NCI-H146 treated with DMSO at 0.1 percent for 48 hours (cell line): ENCODE measurements around the gene LPAR3.
"Not testable (repeated sequence)": the region's sequence is repeated elsewhere in the genome, so short reads cannot be mapped to it uniquely, and the experiment has no call there.

ENCODE experiments used
- DNase-seq: peaks from one replicate; lab custom pipeline; 2025; ENCODE audit not compliant: unreplicated experiment; lab: John Stamatoyannopoulos, UW

The LPAR3 gene

DNA sequence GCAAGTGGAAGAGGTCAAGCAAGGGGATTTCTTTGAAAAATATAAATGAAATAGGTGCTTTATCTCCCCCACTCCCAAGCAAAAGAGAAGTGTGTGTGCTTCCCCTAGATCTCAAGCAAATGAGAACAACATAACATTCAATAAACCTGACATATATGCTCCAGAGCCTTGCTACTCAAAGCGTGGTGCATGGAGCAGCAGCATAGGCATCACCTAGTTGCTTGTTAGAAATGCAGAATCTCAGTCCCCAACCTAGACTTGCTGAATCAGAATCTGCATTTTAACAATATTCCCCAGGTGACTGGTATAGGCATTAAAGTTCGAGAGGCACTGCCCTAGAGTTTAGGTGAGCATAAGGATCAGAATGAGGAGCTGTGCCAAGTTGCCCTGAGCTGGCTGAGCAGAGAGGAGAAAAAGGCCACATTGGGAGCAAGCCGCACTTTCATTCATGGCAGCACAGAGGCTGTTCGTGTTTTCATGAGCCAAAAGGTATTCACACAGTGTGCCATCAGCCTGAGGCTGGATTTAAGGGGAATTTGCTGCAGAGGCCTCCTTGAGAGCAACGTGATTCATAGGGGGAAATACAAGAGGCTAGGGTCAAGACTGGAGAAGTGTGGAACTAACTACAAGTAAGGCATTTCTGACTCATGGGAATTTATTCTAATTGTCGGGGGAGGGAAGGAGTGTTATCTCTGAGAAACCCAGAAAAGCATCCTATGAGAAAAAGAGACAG lies 14.3 kb upstream of the LPAR3 start:
- DNase-seq, result no peak

DNA sequence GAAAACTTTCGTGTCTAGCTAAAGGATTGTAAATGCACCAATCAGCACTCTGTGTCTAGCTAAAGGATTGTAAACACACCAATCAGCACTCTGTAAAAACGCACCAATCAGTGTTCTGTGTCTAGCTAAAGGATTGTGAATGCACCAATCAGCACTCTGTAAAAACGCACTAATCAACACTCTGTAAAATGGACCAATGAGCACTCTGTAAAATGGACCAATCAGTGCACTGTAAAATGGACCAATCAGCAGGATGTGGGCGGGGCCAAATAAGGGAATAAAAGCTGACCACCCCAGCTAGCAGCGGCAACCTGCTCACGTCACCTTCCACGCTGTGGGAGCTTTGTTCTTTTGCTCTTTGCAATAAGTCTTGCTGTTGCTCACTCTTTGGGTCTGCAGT lies 9.7 kb upstream of the LPAR3 start:
- DNase-seq, result not testable (repeated sequence)

DNA sequence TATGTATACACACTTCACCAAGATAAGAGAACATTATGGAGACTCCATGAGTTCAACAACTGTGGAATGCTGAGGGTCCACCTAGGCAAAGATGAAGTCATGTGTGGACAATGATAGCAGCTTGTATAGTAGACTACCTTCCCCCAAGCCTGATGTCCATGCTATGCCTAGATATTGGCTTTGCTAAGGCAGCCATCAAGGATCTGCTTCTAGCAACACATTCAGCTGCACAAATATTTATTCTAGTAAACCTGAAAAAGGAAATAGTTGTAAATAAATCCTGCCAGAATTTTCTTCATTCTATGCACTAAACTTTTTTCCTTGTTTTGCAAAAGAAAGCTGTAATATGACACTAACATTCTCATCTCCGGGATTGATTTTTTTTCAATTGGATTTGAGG lies 7.0 kb upstream of the LPAR3 start:
- no peak for DNase-seq

DNA sequence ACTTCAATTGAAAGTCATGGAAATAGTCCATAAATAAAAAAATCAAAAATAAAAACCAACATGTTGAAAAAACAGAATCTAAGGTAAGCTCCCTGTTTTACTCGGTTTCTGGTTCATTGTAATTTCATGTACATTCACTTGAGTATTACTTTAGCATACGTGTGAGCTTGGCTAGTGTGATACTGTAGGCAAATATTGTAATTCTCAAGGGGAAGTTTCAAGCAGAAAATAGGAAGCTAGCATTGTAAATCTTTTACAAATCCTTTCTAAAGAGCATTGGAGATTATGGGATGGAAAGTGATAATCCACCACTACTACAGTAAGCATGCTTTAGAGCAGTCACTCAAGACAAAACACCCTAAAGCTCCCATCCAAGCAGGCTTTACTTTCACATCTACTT lies 3.3 kb upstream of the LPAR3 start:
- DNase-seq, result no peak

DNA sequence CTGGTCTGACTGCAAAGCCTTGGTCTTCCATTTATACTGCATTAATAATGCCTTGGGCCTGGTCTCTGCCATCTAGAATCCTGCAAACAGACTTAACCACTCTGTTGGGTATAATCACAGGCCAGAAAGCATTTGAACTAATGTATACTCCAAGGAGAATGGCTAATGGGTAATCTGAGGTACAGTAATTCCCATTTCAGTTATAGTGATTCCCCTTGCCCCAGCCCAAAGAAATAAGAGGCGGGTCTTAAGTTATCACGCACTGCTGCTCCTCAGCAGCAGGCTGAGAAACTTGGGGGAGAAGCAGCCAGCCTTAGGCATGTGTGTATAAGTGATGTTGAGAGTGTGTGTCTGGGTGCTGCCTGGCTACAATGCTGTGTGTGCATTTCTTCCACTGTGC lies 2.4 kb downstream of the LPAR3 start:
- no peak for DNase-seq

DNA sequence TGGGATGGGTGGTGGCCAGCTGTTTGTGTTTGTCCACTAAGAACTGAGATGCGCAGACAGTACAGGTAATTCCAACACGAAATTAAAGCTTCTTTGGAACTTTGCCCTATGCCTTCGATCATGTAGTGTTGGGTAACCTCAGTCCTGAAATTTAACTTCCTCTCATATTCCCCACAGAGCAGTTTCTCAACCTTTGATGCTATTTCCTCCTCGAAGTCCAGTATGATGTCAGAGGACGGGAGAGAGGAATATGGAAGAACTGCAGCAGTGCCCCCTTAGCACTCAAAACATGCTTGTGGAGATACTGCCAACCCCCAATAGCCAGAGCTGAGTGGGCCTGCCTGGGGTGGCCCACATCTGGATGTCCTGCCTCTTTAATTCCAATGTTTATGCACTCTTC lies 3.6 kb downstream of the LPAR3 start:
- DNase-seq, result no peak

DNA sequence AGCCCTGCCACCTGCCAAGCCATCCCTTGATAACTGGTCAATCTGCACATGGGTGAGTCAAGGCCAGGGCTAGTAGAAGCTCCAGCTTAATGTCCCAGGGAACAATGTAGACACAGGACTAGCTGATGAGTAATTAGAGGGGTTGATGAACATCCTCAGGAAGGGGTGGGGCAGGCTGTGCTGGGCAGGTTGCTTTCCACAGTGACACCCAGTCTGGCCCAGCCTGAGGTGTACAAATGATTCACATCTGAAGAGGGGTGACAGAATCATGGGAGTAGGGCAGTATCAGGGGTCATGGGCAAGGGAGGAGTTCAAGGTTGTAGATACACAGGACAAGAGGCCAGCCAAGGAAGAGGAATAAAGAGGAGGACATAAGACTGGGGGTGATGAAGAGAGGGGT lies 4.3 kb downstream of the LPAR3 start:
- no peak for DNase-seq

DNA sequence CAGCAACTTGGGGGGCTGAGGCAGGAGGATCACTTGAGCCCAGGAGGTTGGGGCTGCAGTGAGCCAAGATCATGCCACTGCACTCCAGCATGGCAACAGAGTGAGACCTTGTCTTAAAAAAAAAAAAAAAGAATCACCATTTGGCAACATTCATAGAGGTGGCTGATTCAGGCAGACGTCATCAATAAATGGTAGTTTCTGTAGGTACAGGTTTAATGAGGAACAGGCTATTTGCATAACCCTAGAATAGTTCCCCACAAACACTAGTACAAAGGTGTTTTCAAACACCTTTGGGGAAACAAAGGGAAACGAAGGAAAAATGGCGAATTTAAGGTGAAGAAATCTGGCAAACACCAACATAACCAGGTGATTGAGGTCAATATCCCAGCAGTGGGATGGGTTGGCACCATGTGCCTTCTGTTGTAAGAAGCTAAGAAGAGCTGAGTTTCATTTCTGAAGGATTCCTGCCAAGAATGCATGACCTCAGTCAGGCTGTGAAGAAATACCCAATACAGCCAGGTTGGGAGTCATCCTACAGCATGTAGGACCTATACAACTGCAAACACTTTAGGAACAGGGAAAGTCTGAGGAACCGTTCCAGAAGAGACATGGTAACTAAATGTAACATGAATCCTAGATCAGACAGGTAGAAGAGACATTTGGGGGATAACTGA lies 5.6 kb downstream of the LPAR3 start:
- DNase-seq, result no peak

DNA sequence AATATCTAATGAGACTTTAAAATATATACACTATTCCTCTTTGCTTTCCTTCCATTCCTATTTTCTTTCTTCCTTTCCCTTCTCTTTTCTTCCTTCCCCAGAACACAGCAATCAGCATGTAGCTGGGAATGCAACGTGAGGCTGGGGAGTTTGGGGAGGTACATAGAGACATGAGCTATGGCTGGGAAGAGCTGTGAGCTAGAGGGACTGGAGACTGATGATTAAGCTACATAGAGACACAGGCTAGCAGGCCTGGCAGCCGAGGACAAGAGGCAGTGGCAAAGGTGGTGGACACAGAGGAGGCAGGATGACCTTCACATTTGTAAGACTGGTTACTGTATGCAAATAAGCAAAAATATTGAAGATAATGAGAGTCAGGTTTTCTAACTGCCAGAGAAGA lies 7.5 kb downstream of the LPAR3 start:
- no peak for DNase-seq

DNA sequence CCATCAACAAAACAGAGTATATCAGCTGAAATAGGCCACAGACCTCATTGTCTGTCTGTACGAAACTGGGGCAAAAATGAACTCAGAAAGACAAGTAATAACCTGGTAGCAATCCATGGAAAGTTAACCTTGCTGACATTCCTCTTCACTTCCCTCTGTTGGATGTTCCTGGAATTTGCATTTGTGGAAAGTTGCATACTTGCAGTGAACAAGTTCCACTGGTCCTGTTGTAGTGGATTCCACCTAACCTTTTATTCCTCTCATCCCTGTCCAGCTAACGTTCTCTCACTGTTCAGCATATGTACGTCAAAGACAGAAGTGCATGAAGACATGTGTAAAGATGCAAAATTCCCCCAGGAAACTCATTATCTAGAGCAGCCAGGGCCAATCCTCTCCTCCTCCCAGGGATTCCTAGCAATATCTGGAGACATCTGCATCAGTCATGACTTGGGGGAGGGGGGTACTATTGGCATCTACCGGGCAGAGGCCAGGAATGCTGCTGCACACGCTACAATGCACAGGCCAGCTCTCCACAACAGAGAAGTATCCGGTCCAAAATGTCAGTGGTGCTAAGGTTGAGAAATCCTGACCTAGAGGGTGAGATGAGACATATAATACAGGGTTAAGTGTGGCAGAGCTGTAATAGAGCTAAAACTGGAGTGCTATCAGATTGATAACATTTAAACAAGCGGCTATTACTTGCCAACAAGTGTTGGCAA lies 8.2 kb downstream of the LPAR3 start:
- DNase-seq, result no peak

DNA sequence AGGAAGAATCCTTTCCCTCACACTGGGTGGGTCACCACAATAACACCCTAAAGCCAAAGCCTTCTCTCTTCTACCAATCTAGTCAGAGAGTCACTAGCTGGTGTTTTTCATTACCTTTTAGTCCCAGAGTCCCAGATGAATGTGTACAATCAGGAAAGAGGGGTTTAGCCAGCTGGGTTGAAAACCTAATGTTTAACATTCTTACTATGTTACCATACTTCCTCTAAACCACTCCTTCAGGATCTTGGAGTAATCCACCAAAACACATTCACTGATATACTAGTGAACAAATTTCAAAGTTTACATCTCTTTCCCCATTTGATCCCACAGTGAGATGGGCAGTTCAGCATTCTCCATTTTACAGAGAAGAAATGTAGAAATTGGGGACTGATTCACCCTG lies 9.7 kb downstream of the LPAR3 start:
- no peak for DNase-seq

DNA sequence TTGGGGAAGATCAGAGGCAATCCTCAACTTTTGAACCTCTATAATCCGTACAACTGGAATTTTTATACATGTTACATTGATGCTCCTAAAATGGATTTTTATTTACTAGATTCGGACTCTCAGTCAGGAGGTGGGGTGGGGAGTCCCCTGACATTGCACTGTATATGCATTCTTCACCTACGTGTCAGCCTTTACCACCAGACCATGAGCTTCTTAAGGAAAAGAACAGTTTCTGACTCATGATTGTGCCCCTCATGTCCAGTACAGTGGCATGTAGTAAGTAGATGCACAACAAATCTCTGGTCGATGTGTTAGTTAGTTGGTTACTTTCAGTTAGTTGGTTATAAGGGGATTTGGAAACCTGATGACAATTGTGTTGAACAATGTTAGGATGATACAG lies 15.4 kb downstream of the LPAR3 start:
- DNase-seq, result no peak

DNA sequence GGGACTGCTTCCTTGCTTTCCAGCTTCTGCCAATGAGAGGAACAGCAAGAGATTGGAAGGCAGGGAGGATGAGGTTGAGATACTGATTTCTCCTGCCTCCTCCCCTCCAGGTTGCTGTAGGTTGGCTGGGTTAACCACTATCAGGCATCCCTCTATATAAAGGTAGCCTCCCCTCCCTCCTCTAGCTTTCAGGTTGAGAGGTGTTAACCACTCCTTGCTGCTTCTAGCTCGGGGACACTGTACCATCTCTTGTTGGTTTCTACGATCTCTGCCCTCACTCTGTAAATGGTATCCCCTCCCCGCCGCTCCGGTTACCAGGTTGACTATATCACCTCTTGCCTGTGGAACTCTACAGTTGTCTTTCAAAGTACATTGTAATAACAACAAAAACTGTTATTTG lies 16.7 kb downstream of the LPAR3 start:
- DNase-seq, result no peak

DNA sequence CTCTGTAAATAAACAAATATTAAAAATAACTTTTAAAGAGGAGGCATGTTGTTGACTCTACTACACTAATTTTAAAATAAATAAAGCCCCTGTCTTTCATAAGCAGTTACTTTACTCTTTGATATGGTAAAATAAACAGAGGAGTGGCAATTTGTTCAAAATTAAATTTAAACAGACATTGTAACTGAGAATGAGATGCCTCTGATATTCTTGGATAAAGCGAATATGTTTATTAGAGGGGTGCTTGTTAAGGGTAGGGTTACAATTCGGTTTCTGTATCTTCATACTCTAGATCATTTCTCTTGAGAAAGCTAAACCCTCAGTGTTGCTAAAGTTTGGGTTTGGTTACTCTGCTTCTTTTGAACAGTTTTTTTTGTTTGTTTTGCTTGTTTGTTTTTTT lies 19.6 kb downstream of the LPAR3 start:
- DNase-seq, result no peak

DNA sequence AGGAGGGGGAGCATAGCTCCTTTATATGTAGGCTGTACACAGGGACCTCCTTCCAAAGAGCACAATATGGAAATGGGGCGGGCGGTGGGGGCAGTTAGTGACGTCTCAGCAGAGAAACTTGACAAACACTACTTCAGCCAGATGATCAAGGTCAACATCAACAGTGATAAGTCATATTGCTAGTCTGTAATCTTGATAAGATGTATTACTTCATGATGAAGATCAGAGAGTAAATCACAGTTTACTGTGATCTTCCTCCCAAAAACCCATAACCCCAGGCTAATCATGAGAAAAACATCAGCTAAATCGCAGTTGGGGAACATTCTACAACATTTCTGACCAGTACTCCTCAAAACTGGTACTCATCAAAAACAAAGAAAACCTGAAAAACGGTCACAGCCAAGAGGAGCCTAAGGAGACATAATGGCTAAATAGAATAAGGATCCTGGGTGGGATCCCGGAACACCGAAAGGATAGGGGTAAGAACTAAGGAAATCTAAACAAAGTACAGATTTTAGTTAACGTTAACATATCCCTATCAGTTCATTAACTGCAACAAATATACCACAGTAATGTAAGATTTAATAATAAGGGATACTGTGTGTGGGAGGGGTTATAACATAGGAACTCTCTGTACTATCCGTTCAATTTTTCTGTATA lies 20.2 kb downstream of the LPAR3 start:
- DNase-seq, result no peak

DNA sequence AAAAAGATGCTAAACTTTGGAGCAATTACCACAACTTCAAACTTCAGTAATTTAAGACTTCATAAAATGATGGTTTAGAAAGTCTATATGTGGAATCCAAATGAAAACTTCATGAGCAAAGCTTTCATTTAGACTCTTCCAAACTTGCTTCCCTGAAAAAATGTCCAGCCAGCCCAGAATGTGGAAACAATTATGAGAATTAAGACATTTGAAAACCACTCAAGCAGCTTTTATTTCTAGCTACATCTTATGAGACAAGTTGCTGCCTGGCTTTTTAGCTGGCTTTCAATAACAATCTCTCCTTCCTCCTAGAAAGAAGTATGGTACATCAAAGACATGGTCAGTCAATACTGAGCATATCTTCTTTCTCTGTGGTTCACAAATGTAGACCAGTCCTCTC lies 21.8 kb downstream of the LPAR3 start:
- no peak for DNase-seq

DNA sequence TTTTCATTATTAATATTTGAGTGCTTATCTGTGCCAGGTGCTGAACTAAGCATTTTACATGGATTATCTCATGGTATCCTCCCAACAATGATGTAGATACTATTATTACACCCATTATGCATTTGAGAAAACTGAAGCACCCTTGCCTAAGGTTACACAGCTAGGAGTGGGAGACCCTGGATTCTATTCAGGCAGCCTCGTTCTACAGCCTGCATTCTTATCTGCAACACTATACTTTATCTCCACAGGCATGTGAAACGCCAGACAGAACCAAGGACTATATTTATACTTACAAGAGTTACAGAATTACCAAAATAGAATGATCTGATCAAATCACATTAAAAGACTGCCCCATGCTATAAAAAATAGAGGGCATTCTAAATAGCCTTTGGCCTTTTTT lies 22.4 kb downstream of the LPAR3 start:
- no peak for DNase-seq

DNA sequence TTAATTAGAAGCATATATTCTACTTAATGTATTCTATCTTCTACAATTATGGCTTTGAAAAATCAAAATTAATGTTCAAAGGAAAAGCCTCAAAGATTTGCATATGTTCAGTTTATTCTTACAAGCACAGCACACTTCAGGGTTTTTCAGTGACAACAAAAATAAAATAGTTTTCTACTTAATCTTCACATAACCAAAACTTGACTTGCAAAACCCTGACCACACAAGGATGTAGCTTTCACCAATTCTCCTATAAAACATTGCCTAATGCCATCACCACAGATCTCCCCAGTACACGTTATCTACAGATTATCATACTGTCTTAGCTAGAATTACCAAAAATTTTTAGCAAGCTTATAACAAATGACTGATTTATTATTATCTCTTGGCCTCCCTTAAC lies 23.3 kb downstream of the LPAR3 start:
- no peak for DNase-seq

DNA sequence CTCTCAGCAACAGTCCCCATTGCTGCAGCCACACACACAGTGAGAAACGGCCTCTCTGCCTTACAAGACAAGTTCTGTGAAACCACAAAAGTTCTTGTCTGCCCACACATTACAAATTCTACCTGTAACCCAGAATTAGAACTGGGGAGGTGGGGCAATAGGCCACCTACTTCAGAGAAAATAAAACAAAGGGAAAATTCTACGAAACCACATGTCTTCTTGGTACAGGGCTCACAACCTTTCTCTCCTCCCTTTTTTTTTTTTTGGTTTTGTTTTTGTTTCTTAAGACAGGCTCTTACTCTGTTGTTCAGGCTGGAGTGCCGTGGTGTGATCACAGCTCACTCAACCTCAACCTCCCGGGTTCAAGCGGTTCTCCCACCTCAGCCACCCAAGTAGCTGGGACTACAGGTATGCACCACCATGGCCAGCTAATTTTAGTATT lies 30.2 kb downstream of the LPAR3 start:
- DNase-seq, result no peak

DNA sequence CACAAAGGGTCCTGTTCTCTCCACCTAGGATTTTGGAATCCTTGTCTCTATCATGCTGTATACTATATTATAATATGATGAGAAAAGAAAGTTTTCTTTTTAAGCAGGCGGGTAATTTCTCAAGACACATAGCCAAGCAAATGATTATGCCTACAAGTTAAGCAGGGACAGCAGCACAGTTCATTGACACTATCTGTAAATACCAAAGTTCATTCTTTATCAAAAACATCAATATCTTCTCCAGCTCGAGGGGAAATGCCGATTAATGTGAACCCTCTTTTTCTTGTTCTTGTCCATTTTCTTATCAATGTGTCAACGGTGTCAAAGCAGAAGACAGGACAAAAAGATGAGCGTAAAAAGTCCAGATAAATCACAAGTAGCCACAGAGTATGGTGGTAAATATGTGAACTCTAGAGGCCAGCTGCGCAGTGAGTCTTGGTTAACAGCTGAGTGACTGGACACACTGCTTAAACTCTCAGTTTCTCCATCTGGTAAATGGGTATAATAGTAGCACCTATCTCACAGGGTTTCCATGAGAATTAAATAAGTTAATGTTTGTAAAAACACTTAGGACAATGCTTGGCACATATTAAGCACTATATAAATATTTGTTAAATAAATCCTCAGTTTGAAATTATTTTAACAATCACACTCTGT lies 30.9 kb downstream of the LPAR3 start:
- no peak for DNase-seq

DNA sequence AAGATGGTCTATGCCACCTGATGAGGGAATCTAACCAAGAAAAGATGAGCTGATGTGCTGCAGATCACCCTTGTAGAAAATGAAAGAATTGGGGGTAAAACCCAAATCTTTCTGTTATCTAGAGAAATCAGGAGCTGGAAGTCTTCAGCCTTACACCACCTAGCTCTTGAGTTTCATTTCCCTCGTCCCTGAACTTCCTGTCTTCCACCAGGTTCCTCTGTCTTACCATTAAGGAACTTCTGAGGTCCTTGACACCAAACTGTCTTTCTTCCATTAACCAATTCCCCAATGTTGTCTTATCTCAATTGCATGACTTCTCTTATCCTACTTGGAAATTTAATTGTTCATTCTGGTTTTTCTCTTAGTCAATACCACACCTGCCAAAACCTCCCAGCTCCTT lies 31.5 kb downstream of the LPAR3 start:
- DNase-seq, result no peak
